ENCODE measurements around the gene L3MBTL1. TPM values are rescaled to one million over a fixed set of nuclear protein-coding genes. Genes with fewer than 3 reads are reported as not detected.

The L3MBTL1 gene
- total and polyA plus RNA-seq, 2 donors from 2014 or later, result 4.8 to 16.2 TPM

DNA sequence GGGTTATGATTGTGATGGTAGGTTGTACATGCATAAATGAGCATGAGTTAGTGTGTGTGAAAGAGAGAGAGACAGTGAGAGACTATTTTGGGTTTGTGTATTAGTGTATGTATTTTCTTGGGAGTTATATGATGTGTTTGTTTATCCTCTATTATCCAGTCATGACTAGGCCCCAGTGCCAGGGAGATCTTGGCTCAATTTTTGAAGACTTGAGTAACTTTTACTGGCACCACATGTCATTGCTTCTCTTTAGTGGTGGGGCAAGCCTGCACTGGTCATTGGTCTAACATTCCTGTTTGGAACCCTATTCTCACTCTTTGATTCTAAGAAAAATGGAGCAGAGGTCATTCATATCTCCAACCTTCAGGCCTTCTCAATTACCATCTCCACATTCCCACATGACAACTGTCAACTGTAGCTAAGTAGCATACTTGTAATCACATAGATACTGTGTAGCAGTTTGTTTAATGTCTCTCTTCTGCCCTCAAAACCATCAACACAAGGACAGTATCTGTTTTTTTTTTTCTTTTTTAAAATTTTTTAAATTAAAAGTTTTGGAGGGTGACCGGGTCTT lies 8.8 kb downstream of the L3MBTL1 start:
- no peak for DNase-seq
- TF ChIP-seq, protein P1, sequence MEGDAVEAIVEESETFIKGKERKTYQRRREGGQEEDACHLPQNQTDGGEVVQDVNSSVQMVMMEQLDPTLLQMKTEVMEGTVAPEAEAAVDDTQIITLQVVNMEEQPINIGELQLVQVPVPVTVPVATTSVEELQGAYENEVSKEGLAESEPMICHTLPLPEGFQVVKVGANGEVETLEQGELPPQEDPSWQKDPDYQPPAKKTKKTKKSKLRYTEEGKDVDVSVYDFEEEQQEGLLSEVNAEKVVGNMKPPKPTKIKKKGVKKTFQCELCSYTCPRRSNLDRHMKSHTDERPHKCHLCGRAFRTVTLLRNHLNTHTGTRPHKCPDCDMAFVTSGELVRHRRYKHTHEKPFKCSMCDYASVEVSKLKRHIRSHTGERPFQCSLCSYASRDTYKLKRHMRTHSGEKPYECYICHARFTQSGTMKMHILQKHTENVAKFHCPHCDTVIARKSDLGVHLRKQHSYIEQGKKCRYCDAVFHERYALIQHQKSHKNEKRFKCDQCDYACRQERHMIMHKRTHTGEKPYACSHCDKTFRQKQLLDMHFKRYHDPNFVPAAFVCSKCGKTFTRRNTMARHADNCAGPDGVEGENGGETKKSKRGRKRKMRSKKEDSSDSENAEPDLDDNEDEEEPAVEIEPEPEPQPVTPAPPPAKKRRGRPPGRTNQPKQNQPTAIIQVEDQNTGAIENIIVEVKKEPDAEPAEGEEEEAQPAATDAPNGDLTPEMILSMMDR (IDR thresholded peaks at IDR 0.05; ENCODE audit: borderline replicate concordance, extremely low read depth, insufficient read depth), result no peak

DNA sequence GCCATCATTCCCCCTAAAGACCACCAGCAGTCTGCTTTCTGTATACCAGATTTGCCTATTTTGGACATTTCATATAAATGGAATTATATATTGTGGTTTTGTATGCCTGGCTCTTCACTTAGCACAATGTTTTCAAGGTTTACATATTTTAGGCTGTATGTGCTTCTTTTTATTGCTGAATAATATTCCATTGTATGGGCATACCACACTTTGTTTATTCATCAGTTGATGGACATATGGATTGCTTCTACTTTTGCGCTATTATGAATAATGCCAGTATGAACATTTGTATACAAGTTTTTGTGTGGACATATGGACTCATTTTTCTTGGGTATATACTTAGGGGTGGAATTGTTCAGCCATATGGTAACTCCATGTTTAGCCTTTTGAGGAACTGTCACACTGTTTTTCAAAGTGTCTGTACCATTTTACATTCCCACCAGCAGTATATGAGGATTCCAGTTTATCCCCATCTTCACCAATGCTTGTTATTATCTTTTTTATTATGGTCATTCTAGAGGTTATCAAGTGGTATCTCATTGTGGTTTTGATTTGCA lies 12.7 kb downstream of the L3MBTL1 start:
- peaks cover 0 to 7% (median 0%) of the 10 kb centered on the region in 3 donors for H3K4me1 ChIP-seq (ENCODE audit: control insufficient read depth in 2 of 3, insufficient read depth in 2 of 3, low read depth in 1 of 3, low read length in 3 of 3)
- DNase-seq (no peak), FAIRE-seq (no peak)
- no peaks in the 10 kb centered on the region for H3K9me3 ChIP-seq (ENCODE audit: control insufficient read depth in 2 of 3, insufficient read depth in 1 of 3, low read length in 3 of 3)
- H3K4me3 ChIP-seq (ENCODE audit: low read length in 3 of 3), result no peak overlapping the region
- H3K27ac ChIP-seq (ENCODE audit: low read depth in 2 of 2, low read length in 2 of 2), result no peak overlapping the region
- no peak overlapping the region for H3K9ac ChIP-seq (ENCODE audit: low read length in 3 of 3)
- H3K27me3 ChIP-seq (ENCODE audit: control insufficient read depth, insufficient read depth, low read length), result no peaks in the 10 kb centered on the region
- no peaks in the 10 kb centered on the region for H3K36me3 ChIP-seq (ENCODE audit: control insufficient read depth in 2 of 3, insufficient read depth in 3 of 3, low read length in 3 of 3)
- TF ChIP-seq, protein P1 (IDR thresholded peaks at IDR 0.05; ENCODE audit: borderline replicate concordance, extremely low read depth, insufficient read depth), result no peak
- intact Hi-C loops (cut with DNase I), result no loop called here

More for the DNA sequence above, 8.8 kb downstream of the L3MBTL1 start:
- no peak for FAIRE-seq
- Histone ChIP-seq H3K27me3 (ENCODE audit: control insufficient read depth, insufficient read depth, low read length) (no peaks in the 10 kb centered on the region), H3K9me3 (ENCODE audit: control insufficient read depth in 2 of 3, insufficient read depth in 1 of 3, low read length in 3 of 3) (no peaks in the 10 kb centered on the region), H3K9ac (ENCODE audit: low read length in 3 of 3) (no peak overlapping the region), H3K4me1 (ENCODE audit: control insufficient read depth in 2 of 3, insufficient read depth in 2 of 3, low read depth in 1 of 3, low read length in 3 of 3) (peaks cover 0 to 12% (median 0%) of the 10 kb centered on the region in 3 donors), H3K4me3 (ENCODE audit: low read length in 3 of 3) (no peak overlapping the region), H3K27ac (ENCODE audit: low read depth in 2 of 2, low read length in 2 of 2) (no peak overlapping the region), H3K36me3 (ENCODE audit: control insufficient read depth in 2 of 3, insufficient read depth in 3 of 3, low read length in 3 of 3) (no peaks in the 10 kb centered on the region)
- intact Hi-C loops (cut with DNase I), result no loop called here

DNA sequence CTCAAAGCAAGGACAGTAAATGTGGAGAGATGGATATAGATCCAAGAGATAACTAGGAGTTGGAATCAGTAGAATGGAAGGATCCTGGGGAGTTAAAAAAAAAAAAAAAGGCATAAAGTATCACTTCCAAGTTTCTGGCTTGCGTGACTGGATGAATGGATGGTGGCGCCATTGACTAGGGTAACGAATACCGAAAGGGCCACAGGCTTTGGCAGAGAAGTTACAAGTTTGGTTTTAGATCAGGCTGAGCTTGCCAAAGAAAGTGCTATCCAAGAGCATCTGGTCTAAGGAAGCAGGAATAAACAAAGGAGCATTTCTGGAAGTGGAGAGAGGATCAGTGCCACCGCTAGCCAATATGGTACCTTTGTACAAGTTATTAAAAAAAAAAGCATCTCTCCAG lies 17.5 kb downstream of the L3MBTL1 start:
- TF ChIP-seq, protein P1 (IDR thresholded peaks at IDR 0.05; ENCODE audit: borderline replicate concordance, extremely low read depth, insufficient read depth), result no peak
- Histone ChIP-seq H3K9ac (ENCODE audit: low read length in 3 of 3) (no peak overlapping the region), H3K27ac (ENCODE audit: low read depth in 2 of 2, low read length in 2 of 2) (no peak overlapping the region), H3K27me3 (ENCODE audit: control insufficient read depth, insufficient read depth, low read length) (no peaks in the 10 kb centered on the region), H3K4me3 (ENCODE audit: low read length in 3 of 3) (no peak overlapping the region), H3K4me1 (ENCODE audit: control insufficient read depth in 2 of 3, insufficient read depth in 2 of 3, low read depth in 1 of 3, low read length in 3 of 3) (no peaks in the 10 kb centered on the region), H3K9me3 (ENCODE audit: control insufficient read depth in 2 of 3, insufficient read depth in 1 of 3, low read length in 3 of 3) (no peaks in the 10 kb centered on the region), H3K36me3 (ENCODE audit: control insufficient read depth in 2 of 3, insufficient read depth in 3 of 3, low read length in 3 of 3) (peaks cover 0 to under 1% (median 0%) of the 10 kb centered on the region in 3 donors)
- intact Hi-C loops (cut with DNase I), result no loop called here
- FAIRE-seq (no peak), DNase-seq (no peak)

Data from kidney (tissue), 14 donors.